ENCODE measurements around the gene CDHR1.

Gene CDHR1

GRCh38 chr10:84256510-84257342 lies 62.4 kb downstream of the CDHR1 start:
- H3K4me3 ChIP-seq (replicated peaks; ENCODE audit: low read depth, low read length), result no peak overlapping the region
- DNase-seq (ENCODE audit: extremely low read depth, low read depth), result no peak
- TF ChIP-seq CTCF (IDR thresholded peaks at IDR 0.05; ENCODE audit: low read depth, low read length, missing control alignments), result peak; percentile 67

GRCh38 chr10:84257343-84258020 lies 63.1 kb downstream of the CDHR1 start:
- DNase-seq (ENCODE audit: extremely low read depth, low read depth), result no peak
- no peak for TF ChIP-seq CTCF (IDR thresholded peaks at IDR 0.05; ENCODE audit: low read depth, low read length, missing control alignments)
- no peak overlapping the region for H3K4me3 ChIP-seq (replicated peaks; ENCODE audit: low read depth, low read length)

GRCh38 chr10:84258034-84258695 lies 63.8 kb downstream of the CDHR1 start:
- no peak for TF ChIP-seq CTCF (IDR thresholded peaks at IDR 0.05; ENCODE audit: low read depth, low read length, missing control alignments)
- no peak overlapping the region for H3K4me3 ChIP-seq (replicated peaks; ENCODE audit: low read depth, low read length)
- no peak for DNase-seq (ENCODE audit: extremely low read depth, low read depth)

GRCh38 chr10:84261236-84261915 lies 67.0 kb downstream of the CDHR1 start:
- no peak overlapping the region for H3K4me3 ChIP-seq (replicated peaks; ENCODE audit: low read depth, low read length)
- TF ChIP-seq CTCF (IDR thresholded peaks at IDR 0.05; ENCODE audit: low read depth, low read length, missing control alignments), result no peak
- DNase-seq (ENCODE audit: extremely low read depth, low read depth), result no peak

GRCh38 chr10:84262190-84262956 lies 68.0 kb downstream of the CDHR1 start:
- TF ChIP-seq CTCF (IDR thresholded peaks at IDR 0.05; ENCODE audit: low read depth, low read length, missing control alignments), result no peak
- no peak overlapping the region for H3K4me3 ChIP-seq (replicated peaks; ENCODE audit: low read depth, low read length)
- DNase-seq (ENCODE audit: extremely low read depth, low read depth), result no peak

GRCh38 chr10:84263716-84264115 lies 69.4 kb downstream of the CDHR1 start:
- H3K4me3 ChIP-seq (replicated peaks; ENCODE audit: low read depth, low read length), result no peak overlapping the region
- TF ChIP-seq CTCF (IDR thresholded peaks at IDR 0.05; ENCODE audit: low read depth, low read length, missing control alignments), result no peak
- DNase-seq (ENCODE audit: extremely low read depth, low read depth), result no peak

Measured in HFF-Myc (cell line).